ENCODE measurements around the gene GPSM1. TPM values are rescaled to one million over a fixed set of nuclear protein-coding genes. Genes with fewer than 3 reads are reported as not detected.

GPSM1 gene
- total RNA-seq, 6 experiments from 2014 or later: 1.3 to 4.8 (median 4.1) TPM

DNA sequence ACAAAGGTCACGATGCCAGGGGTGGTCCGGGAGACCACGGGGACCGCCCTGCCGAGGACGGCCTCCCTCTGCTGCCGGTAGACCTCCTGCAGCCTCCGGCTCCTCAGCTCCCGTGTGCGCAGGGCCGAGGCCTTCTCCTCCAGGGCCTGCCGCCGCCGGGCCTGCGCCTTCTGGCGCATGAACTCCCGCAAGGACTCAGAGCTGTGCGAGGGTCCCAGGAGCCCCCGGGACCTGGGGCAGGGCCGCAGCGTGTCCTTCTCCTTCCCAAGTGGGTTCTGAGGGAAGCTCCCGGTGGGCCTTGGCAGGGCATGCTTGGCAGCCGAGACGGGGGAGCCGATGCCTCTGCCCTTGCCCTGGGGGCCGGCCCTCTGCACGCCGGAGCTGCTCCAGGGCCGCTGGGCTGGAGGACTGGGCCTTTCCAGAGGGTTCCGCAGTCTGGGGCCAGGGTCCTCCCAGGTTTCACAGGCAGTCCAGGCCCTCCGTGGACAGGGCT is 36.8 kb upstream of the GPSM1 start:
- Histone ChIP-seq H3K36me3 (no peaks in the 10 kb centered on the region), H3K4me1 (peaks cover 0 to 7% (median 3%) of the 10 kb centered on the region in 4 donors), H3K9me3 (no peaks in the 10 kb centered on the region), H3K4me3 (no peak overlapping the region), H3K27ac (no peak overlapping the region), H3K27me3 (no peaks in the 10 kb centered on the region)
- intact Hi-C loops (cut with DNase I): no loop called here
- TF ChIP-seq, protein P1, sequence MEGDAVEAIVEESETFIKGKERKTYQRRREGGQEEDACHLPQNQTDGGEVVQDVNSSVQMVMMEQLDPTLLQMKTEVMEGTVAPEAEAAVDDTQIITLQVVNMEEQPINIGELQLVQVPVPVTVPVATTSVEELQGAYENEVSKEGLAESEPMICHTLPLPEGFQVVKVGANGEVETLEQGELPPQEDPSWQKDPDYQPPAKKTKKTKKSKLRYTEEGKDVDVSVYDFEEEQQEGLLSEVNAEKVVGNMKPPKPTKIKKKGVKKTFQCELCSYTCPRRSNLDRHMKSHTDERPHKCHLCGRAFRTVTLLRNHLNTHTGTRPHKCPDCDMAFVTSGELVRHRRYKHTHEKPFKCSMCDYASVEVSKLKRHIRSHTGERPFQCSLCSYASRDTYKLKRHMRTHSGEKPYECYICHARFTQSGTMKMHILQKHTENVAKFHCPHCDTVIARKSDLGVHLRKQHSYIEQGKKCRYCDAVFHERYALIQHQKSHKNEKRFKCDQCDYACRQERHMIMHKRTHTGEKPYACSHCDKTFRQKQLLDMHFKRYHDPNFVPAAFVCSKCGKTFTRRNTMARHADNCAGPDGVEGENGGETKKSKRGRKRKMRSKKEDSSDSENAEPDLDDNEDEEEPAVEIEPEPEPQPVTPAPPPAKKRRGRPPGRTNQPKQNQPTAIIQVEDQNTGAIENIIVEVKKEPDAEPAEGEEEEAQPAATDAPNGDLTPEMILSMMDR (IDR thresholded peaks at IDR 0.05): no peak
- TF ChIP-seq POLR2A (IDR thresholded peaks at IDR 0.05): no peak
- ATAC-seq: no peak
- peak in 1 of 3 donors; percentile 18 for DNase-seq
- WGBS (ENCODE audit: insufficient coverage, low coverage, low lambda C conversion rate, missing lambda C conversion rate): 80% methylated on average over 1 of the region's 31 CpGs

DNA sequence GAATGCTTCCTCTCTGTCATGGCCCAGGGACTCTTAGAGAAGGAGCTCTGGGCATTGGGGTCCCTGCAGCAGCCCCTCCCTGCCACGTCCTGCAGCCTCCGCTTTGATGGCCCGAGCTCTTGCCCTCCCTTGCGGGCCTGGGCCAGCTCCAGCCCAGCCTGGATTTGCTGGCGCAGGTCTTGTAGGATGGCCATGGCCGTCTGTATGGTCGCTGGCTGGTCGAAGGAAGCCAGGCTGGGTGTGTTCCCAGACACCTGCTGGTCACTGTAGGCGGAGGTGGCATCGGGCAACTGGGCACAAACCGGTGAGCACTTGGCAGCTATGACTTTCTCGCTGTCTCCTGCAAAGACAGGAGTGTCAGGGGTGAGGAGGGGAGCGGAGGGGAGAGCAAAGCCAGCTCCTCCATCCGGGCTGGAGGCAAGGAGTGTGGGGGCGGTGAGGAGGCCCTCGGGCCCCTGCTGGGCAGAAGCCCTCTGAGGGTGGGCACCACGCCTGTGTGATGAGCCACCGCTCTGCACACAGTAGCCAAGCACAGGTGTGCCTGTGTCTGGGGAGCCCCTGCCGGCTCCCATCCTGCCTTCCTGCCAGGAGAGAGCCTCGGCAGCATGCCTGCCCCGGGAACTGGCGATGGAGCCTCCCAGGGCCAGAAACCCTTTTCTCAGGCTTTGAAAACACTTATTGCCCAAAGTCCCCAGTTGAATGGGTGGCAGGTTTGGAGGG is 35.9 kb upstream of the GPSM1 start:
- Histone ChIP-seq H3K4me3 (no peak overlapping the region), H3K36me3 (no peaks in the 10 kb centered on the region), H3K4me1 (peaks cover 0 to 13% (median 8%) of the 10 kb centered on the region in 4 donors), H3K27me3 (no peaks in the 10 kb centered on the region), H3K27ac (no peak overlapping the region), H3K9me3 (no peaks in the 10 kb centered on the region)
- DNase-seq: peak in 1 of 3 donors; percentile 46
- peak in 1 of 4 donors; percentile 35 for ATAC-seq
- no peak for TF ChIP-seq POLR2A (IDR thresholded peaks at IDR 0.05)
- TF ChIP-seq, protein P1 (IDR thresholded peaks at IDR 0.05): no peak
- intact Hi-C loops (cut with DNase I): no loop called here
- 100% methylated on average over 1 of the region's 22 CpGs for WGBS (ENCODE audit: insufficient coverage, low coverage, low lambda C conversion rate, missing lambda C conversion rate)

DNA sequence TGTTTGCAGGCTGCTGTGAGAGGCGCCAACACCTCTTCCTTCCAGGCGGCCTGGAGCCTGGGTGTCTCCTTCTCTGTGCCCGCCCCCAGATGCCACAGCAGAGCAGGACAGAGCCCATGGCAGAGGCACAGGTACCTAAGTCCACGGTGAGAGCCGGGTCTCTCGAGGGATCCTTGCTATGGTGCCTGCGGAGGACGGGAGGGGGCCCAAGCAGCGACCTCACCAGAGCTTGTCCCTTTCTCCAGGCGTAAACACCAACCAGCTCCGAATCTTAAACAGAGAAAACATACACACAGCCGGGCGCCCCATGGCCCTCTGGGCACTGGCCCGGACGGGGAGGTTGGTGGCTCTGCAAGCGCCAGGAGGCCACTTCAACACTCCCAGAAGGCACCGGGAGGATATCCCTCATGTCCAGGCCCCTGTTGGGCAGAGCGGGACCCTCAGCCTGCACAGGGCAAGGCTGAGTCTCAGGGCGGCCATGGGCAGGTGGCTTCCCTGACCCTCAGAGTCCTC is 35.3 kb upstream of the GPSM1 start:
- no peaks in the 10 kb centered on the region for H3K27me3 ChIP-seq
- no peak overlapping the region for H3K27ac ChIP-seq
- no peak overlapping the region for H3K4me3 ChIP-seq
- peaks cover 0 to 19% (median 8%) of the 10 kb centered on the region in 4 donors for H3K4me1 ChIP-seq
- no peak for TF ChIP-seq POLR2A (IDR thresholded peaks at IDR 0.05)
- H3K9me3 ChIP-seq: no peaks in the 10 kb centered on the region
- ATAC-seq (peak in 1 of 4 donors; percentile 1), DNase-seq (peak in 1 of 3 donors; percentile 33)
- 81% methylated on average over 7 of the region's 19 CpGs for WGBS (ENCODE audit: insufficient coverage, low coverage, low lambda C conversion rate, missing lambda C conversion rate)
- H3K36me3 ChIP-seq: no peaks in the 10 kb centered on the region
- intact Hi-C loops (cut with DNase I): no loop called here

DNA sequence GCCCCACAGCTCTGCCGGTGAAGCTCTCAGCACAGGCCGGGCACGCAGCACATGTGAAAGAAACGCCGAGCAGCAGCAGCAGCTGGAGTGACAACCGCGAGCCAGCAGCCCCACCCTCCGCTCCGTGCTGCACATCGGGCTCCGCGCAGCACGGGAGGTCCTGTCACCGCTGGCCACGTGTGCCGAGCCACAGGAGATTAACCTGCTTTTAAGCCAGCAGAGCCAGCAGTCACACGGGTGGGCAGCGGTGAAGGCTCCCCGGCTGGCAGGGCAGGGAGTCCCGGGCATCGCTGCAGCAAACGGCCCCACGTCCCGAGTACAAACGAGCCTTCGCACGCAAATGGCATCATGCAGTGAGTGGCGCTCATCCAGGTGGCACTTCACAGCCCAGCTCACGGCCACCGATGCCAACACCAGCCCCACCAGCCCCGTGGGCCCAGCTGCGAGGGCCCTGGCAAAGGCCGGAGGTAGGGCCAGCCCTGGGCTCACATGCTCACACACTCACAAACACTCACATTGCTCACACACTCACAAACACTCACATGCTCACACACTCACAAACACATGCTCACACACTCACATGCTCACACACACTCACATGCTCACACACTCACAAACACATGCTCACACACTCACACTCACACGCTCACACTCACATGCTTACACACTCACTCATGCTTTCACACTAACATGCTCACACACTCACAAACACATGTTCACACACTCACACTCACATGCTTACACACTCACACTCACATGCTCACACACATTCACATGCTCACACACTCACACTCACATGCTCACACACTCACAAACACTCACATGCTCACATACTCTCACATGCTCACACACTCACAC is 34.5 kb upstream of the GPSM1 start:
- Histone ChIP-seq H3K27me3 (no peaks in the 10 kb centered on the region), H3K4me3 (no peak overlapping the region), H3K9me3 (no peaks in the 10 kb centered on the region), H3K36me3 (no peaks in the 10 kb centered on the region), H3K27ac (no peak overlapping the region), H3K4me1 (peaks cover 0 to 19% (median 8%) of the 10 kb centered on the region in 4 donors)
- ATAC-seq (no peak), DNase-seq (peak in 1 of 3 donors; percentile 21)
- TF ChIP-seq, protein P1 (IDR thresholded peaks at IDR 0.05): no peak
- no peak for TF ChIP-seq POLR2A (IDR thresholded peaks at IDR 0.05)
- WGBS (ENCODE audit: insufficient coverage, low coverage, low lambda C conversion rate, missing lambda C conversion rate): 60% methylated on average over 1 of the region's 34 CpGs
- intact Hi-C loops (cut with DNase I): no loop called here
